AG10803 (cell line): Measurements from ENCODE around the gene EPB41L4B.
"Not testable (repeated sequence)": the region's sequence is repeated elsewhere in the genome, so short reads cannot be mapped to it uniquely, and the experiment has no call there.

ENCODE experiments used
- DNase-seq: peaks from one replicate; pipeline ENCODE4 v3.0.0; 2010; ENCODE audit warnings: low read depth
- H3K4me3 ChIP-seq: 2 replicates; pipeline ENCODE4 v1.5.1; 2011; ENCODE audit warnings: mild to moderate bottlenecking, low read length, control low read depth
- TF ChIP-seq, protein P1 (sequence below): conservative IDR thresholded peaks from 2 replicates; pipeline ENCODE4 v1.5.1; 2011; ENCODE audit warnings: mild to moderate bottlenecking, low read length, control low read depth, inconsistent platforms

The EPB41L4B gene

DNA sequence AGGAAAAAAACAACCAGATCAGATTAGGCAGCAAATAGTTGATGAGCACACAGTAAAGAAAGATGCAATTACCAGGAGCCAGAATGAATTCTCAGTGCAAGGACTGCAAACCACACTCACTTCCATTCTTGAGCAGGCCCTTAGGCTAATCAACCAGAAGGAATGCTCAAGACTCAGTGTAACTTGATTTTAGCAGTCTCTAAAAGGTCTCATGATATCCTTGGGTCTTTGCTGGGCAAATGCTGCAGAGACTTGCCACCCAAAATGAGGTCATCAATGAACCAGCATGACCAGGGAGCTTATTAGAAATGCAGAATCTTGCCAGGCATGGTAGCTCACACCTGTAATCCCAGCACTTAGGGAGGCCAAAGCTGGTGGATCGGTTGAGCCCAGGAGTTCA, 181.0 kb downstream of the EPB41L4B start:
- TF ChIP-seq, protein P1, sequence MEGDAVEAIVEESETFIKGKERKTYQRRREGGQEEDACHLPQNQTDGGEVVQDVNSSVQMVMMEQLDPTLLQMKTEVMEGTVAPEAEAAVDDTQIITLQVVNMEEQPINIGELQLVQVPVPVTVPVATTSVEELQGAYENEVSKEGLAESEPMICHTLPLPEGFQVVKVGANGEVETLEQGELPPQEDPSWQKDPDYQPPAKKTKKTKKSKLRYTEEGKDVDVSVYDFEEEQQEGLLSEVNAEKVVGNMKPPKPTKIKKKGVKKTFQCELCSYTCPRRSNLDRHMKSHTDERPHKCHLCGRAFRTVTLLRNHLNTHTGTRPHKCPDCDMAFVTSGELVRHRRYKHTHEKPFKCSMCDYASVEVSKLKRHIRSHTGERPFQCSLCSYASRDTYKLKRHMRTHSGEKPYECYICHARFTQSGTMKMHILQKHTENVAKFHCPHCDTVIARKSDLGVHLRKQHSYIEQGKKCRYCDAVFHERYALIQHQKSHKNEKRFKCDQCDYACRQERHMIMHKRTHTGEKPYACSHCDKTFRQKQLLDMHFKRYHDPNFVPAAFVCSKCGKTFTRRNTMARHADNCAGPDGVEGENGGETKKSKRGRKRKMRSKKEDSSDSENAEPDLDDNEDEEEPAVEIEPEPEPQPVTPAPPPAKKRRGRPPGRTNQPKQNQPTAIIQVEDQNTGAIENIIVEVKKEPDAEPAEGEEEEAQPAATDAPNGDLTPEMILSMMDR: no peak
- H3K4me3 ChIP-seq: no peak overlapping the region
- no peak for DNase-seq

GRCh38 chr9:109138421-109138820, 182.4 kb downstream of the EPB41L4B start:
- H3K4me3 ChIP-seq: no peak overlapping the region
- DNase-seq: no peak
- TF ChIP-seq, protein P1: no peak

- DNase-seq: no peak
- TF ChIP-seq, protein P1: no peak
- no peak overlapping the region for H3K4me3 ChIP-seq
These were observed 186.7 kb downstream of the EPB41L4B start for GRCh38 chr9:109134167-109134578.

DNA sequence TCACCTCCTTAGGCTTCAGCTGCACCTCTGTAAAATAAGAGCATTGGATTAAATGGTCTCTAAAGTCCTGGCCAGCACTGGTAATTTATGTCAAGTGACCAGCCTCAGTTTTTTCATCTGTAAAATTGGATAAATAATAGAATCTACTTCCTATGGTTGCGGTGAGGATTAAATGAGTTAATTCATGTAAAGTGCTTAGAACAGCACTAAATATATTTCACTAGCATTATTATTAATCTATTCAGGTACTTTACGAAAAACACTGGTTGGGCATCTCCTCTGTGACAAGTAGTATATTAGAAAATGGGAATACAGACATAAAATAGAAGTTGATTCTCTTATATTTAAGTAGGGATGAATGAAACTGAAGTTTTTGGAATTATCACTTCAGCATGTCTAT, 187.3 kb downstream of the EPB41L4B start:
- no peak overlapping the region for H3K4me3 ChIP-seq
- DNase-seq: no peak
- TF ChIP-seq, protein P1: no peak

DNA sequence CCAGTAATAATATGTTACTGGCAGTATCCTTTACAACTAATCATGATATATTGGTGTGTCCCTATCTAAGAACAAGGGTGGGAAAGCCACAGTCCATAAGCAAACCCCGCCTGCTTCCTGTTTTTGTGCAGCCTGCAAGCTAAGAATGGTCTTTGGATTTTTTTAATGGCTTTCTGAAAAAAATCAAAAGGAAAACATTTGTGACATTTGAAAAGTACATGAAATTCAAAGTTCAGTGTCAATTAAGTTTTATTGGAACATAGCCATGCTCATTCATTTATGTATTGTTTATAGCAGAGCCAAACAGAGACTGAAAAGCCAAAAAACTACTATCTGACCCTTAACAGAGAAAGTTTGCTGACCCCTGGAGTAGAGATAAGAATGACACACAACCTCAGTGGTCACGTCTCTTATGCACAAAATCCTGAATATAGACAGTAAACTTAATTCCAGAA, 188.3 kb downstream of the EPB41L4B start:
- DNase-seq: no peak
- H3K4me3 ChIP-seq: no peak overlapping the region
- TF ChIP-seq, protein P1: no peak

DNA sequence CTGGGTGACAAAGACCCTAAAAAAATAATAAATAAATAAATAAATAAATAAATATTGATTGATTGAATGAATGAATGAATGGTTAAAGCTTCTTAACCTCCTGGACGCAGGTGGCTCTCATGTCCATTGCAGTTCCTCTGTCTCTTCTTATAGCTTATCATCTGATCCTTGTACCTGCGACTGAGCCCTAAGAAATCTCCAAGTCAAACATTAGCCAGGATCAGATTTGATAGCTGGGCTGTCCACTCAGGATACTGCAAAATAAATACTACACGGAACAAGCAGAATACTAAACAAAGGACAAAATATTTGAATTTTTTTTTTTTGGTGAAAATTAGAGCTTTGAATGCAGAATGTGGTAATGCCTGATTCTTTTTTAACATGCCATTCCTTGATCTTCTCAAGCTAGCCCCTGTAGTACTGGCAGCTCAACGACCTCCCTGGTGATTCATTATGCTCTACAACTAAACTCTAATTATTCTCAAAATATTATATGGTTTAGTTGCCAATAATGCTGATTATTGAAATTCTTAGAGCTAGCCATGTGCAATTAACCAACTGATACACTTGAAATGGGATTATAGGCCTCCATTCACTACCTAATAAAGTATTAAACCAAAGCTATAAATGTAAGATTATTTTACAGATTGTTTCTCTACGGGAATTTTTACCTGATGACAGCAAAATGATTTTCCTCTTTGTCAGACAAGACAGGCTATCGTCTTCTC, 191.2 kb downstream of the EPB41L4B start:
- H3K4me3 ChIP-seq: no peak overlapping the region
- TF ChIP-seq, protein P1: no peak
- no peak for DNase-seq

GRCh38 chr9:109126671-109127070, 194.2 kb downstream of the EPB41L4B start:
- not testable (repeated sequence) for H3K4me3 ChIP-seq, DNase-seq

DNA sequence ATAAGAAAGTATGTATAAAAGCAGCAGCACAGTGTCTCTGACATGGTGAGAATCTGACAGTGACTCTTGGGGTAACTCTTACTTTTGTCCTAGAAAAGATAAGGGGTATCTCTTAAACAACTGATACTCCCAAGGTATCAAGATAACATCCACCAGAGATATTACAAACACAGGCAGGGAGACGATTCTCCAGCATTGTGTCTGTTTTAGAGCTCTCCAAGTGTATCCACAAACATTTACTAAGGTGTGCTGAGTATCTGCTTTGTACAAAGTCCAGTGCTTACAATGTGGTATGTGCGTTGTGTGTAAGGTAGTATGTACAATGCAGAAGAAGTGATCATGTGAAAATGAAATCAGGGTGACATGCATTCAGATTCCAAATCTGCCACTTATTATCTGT, 196.7 kb downstream of the EPB41L4B start:
- TF ChIP-seq, protein P1: no peak
- no peak overlapping the region for H3K4me3 ChIP-seq
- no peak for DNase-seq
